MM.1S (cell line): Measurements from ENCODE around the gene RNASEL.

Experiments used
- EZH2 ChIP-seq: fragments of 300-600 bp; sonication (generic); optimal IDR thresholded peaks from 2 replicates; pipeline ENCODE3; 2017; ENCODE audit warnings: low read depth, mild to moderate bottlenecking, antibody characterized with exemption, low read length, mixed read lengths
- EZH2phosphoT487 ChIP-seq: fragments of 300-600 bp; sonication (generic); IDR thresholded peaks from 2 replicates; pipeline ENCODE4 v1.6.1; 2018; ENCODE audit warnings: antibody characterized with exemption, low read length
- TF ChIP-seq, protein P1 (sequence below): fragments of 300-600 bp; sonication (generic); IDR thresholded peaks from 2 replicates; pipeline ENCODE4 v1.5.1; 2016; ENCODE audit warnings: antibody characterized with exemption, low read length, mixed read lengths

DNA sequence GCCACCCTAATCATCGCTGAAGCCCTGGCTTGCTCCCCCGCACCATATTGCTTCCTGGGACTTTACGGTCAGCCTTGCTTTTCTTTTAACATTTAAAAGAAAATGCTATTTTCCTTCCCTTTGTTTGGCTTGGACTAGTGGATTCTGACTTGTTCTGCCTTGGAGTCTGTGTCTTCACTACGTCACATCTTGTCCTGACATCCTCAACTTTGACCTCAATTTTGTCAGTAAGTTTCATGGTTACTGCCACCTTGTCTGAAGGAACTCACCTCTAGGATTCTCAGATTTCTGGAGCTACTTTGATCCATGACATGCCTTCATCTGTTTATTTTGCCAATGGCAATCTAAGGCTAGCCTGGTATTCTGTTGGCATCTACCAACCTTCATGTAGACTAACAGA lies 4.3 kb downstream of the RNASEL start:
- TF ChIP-seq, protein P1, sequence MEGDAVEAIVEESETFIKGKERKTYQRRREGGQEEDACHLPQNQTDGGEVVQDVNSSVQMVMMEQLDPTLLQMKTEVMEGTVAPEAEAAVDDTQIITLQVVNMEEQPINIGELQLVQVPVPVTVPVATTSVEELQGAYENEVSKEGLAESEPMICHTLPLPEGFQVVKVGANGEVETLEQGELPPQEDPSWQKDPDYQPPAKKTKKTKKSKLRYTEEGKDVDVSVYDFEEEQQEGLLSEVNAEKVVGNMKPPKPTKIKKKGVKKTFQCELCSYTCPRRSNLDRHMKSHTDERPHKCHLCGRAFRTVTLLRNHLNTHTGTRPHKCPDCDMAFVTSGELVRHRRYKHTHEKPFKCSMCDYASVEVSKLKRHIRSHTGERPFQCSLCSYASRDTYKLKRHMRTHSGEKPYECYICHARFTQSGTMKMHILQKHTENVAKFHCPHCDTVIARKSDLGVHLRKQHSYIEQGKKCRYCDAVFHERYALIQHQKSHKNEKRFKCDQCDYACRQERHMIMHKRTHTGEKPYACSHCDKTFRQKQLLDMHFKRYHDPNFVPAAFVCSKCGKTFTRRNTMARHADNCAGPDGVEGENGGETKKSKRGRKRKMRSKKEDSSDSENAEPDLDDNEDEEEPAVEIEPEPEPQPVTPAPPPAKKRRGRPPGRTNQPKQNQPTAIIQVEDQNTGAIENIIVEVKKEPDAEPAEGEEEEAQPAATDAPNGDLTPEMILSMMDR: no peak
- no peak for TF ChIP-seq EZH2phosphoT487
- TF ChIP-seq EZH2: no peak
